HCT116 (cell line): ENCODE data around the gene ESRRA.

Experiments used
- ATF3 ChIP-seq: IDR thresholded peaks from 2 replicates; pipeline ENCODE4 v1.6.1; 2012
- CTCF ChIP-seq, 3 experiments: fragments of 200-600 bp in 1 of 3; sonication (generic) in 1 of 3; IDR thresholded peaks in 2 of 3; conservative IDR thresholded peaks in 1 of 3; 2 replicates each; pipeline ENCODE4 v1.5.1; 2012 to 2017; ENCODE audit warnings: low read depth in 2 of 3, low read length in 2 of 3, antibody characterized with exemption in 1 of 3, borderline replicate concordance in 1 of 3, control low read depth in 1 of 3, mild to moderate bottlenecking in 1 of 3, mixed read lengths in 1 of 3, mixed run types in 1 of 3, moderate library complexity in 1 of 3; ENCODE audit not compliant: insufficient read depth in 1 of 3
- POLR2A ChIP-seq: IDR thresholded peaks from 2 replicates; pipeline ENCODE4 v1.7.0; 2011; ENCODE audit warnings: borderline replicate concordance; ENCODE audit not compliant: insufficient read depth, insufficient read length; ENCODE audit errors: extremely low read depth
- RAD21 ChIP-seq: IDR thresholded peaks from 2 replicates; pipeline ENCODE4 v1.6.1; 2012; ENCODE audit warnings: low read depth, mild to moderate bottlenecking
- YY1 ChIP-seq: IDR thresholded peaks from 2 replicates; pipeline ENCODE4 v1.6.1; 2011; ENCODE audit warnings: low read length, low read depth, moderate library complexity, mild to moderate bottlenecking; ENCODE audit not compliant: insufficient replicate concordance; ENCODE audit errors: extremely low read depth
- ZFX ChIP-seq: fragments of 450-650 bp; IDR thresholded peaks from 2 replicates; pipeline ENCODE4 v1.6.1; 2017

GRCh38 chr11:64327375-64327774 is 22.1 kb downstream of the ESRRA start:
- no peak for TF ChIP-seq YY1
- TF ChIP-seq ZFX, result no peak
- no peak for TF ChIP-seq POLR2A
- no peak for TF ChIP-seq CTCF (IDR thresholded peaks at IDR 0.05 in 2 of 3, conservative IDR thresholded peaks at IDR 0.05 in 1 of 3; ENCODE audit: borderline replicate concordance in 1 of 3, insufficient read depth in 1 of 3, low read depth in 2 of 3, low read length in 2 of 3)
- TF ChIP-seq RAD21, result no peak
- no peak for TF ChIP-seq ATF3
